Measurements from ENCODE around the gene MGAT3.

- no peak for TF ChIP-seq CTCF (IDR thresholded peaks at IDR 0.05)
- TF ChIP-seq POLR2A (IDR thresholded peaks at IDR 0.05), result no peak
These were observed 11.8 kb upstream of the MGAT3 start for GRCh38 chr22:39444937-39445465.
